Measurements from ENCODE around the gene IGF1R.

IGF1R gene

DNA sequence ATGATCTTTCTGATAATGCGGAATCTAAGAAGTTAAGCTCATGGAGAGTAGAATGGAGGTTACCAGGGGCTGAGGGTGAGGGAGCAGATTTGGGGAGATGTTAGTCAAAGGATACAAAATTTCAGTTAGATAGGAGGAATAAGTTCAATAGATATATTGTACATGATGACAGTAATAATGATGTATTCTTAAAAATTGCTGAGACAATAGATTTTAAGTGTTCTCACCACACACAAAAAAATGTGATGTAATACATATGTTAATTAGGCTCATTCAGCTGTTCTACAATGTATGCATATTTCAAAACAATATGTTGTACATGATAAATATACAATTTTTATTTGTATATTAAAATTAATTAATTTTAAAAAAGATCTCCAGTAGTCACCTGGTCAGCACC is 277.9 kb downstream of the IGF1R start:
- no peak for TF ChIP-seq CTCF (IDR thresholded peaks at IDR 0.05; ENCODE audit: low read depth, low read length, missing control alignments)
- no peak for DNase-seq (ENCODE audit: low read depth)
- no peak overlapping the region for H3K4me3 ChIP-seq (ENCODE audit: low read depth, low read length)

GRCh38 chr15:98927022-98927421 is 278.7 kb downstream of the IGF1R start:
- no peak for TF ChIP-seq CTCF (IDR thresholded peaks at IDR 0.05; ENCODE audit: low read depth, low read length, missing control alignments)
- DNase-seq (ENCODE audit: low read depth) = no peak
- H3K4me3 ChIP-seq (ENCODE audit: low read depth, low read length) = no peak overlapping the region

GRCh38 chr15:98927996-98928395 is 279.7 kb downstream of the IGF1R start:
- no peak for TF ChIP-seq CTCF (IDR thresholded peaks at IDR 0.05; ENCODE audit: low read depth, low read length, missing control alignments)
- no peak overlapping the region for H3K4me3 ChIP-seq (ENCODE audit: low read depth, low read length)
- DNase-seq (ENCODE audit: low read depth) = no peak

GRCh38 chr15:98930576-98930975 is 282.2 kb downstream of the IGF1R start:
- no peak overlapping the region for H3K4me3 ChIP-seq (ENCODE audit: low read depth, low read length)
- TF ChIP-seq CTCF (IDR thresholded peaks at IDR 0.05; ENCODE audit: low read depth, low read length, missing control alignments) = no peak
- no peak for DNase-seq (ENCODE audit: low read depth)

- no peak overlapping the region for H3K4me3 ChIP-seq (ENCODE audit: low read depth, low read length)
- no peak for DNase-seq (ENCODE audit: low read depth)
- TF ChIP-seq CTCF (IDR thresholded peaks at IDR 0.05; ENCODE audit: low read depth, low read length, missing control alignments) = no peak
Measured at GRCh38 chr15:98931004-98931403, 282.7 kb downstream of the IGF1R start.

GRCh38 chr15:98933406-98933805 is 285.1 kb downstream of the IGF1R start:
- no peak for TF ChIP-seq CTCF (IDR thresholded peaks at IDR 0.05; ENCODE audit: low read depth, low read length, missing control alignments)
- no peak for DNase-seq (ENCODE audit: low read depth)
- no peak overlapping the region for H3K4me3 ChIP-seq (ENCODE audit: low read depth, low read length)

DNA sequence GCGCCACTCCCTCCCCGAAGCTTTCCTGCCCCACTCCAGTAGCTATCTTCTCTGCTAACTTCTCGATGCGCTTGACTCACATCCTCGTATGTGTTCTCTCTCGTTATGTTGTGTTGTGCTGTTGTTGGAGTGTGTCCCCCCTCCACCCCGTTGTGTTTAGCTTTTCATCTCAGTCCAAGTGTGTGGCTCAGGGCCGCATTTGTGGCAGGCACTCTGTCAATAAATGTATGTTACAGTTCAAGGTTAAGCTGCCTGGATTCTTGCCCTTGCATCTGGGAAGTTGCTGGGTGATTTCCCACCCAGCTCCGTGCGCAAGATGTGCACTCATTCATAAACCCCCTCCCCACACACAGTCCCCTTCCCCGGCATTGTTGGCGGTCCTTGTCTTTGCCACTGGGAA is 287.4 kb downstream of the IGF1R start:
- no peak for DNase-seq (ENCODE audit: low read depth)
- H3K4me3 ChIP-seq (ENCODE audit: low read depth, low read length) = no peak overlapping the region
- TF ChIP-seq CTCF (IDR thresholded peaks at IDR 0.05; ENCODE audit: low read depth, low read length, missing control alignments) = no peak

All from GM12864 (cell line).